Measurements from ENCODE around the gene ATP11B.

Gene ATP11B

DNA sequence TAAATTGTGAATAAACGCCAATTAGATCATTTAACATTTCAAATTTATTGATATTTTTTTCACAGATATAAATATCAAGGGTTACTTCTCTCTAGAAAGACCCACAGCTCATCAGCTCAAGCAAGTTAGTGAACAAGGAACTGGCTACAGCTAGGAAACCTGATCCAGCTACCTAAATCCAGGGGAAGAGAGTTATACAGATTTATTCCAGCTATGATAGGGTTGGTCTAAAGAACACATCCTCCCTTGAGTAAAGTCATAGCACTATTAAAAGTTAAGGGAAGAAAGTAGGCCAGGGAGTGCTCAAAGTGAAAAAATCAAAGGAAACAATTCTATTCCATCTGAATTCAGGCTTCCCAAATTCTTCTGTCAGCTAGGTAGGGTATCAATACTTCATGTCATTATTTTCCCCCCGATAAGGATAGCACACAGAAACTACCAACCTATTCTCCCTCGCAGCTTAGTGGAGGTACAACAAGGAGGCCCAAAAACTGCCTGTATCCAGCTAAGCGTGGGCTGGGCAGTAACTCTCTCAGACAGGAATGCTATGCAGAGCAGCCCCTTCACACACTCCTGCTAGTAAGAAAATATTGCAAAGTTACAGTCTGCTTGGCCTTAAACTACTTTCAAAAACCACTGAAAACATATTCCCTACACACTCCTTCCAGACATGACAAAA lies 143.1 kb downstream of the ATP11B start:
- TF ChIP-seq, protein P1, sequence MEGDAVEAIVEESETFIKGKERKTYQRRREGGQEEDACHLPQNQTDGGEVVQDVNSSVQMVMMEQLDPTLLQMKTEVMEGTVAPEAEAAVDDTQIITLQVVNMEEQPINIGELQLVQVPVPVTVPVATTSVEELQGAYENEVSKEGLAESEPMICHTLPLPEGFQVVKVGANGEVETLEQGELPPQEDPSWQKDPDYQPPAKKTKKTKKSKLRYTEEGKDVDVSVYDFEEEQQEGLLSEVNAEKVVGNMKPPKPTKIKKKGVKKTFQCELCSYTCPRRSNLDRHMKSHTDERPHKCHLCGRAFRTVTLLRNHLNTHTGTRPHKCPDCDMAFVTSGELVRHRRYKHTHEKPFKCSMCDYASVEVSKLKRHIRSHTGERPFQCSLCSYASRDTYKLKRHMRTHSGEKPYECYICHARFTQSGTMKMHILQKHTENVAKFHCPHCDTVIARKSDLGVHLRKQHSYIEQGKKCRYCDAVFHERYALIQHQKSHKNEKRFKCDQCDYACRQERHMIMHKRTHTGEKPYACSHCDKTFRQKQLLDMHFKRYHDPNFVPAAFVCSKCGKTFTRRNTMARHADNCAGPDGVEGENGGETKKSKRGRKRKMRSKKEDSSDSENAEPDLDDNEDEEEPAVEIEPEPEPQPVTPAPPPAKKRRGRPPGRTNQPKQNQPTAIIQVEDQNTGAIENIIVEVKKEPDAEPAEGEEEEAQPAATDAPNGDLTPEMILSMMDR (IDR thresholded peaks at IDR 0.05) = no peak
- DNase-seq = no peak
- Mint-ChIP-seq H3K36me3 (ENCODE audit: low read depth) (peaks cover 18% of the 10 kb centered on the region), H3K27me3 (ENCODE audit: low read depth, poor library complexity) (no peaks in the 10 kb centered on the region), H3K9me3 (peaks cover 16% of the 10 kb centered on the region), H3K4me3 (no peak overlapping the region), H3K27ac (peak overlapping the region; percentile 84), H3K4me1 (peaks cover 20% of the 10 kb centered on the region)

DNA sequence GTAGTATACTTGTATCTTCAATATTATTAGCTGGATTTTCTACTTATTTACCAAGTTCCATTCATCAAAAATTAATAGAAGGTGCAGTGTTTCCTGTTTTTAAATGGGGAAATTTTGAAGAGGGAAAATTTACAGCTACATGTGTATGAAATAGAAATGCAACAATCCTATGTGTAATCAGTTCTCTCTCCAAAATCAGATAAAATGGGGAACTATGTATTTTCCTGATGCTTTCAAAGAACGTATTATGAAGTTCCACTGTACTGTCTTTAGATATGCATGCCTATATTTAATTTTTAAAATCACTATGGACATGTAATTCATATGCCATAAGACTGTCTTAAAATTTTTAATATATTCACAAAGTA lies 143.6 kb downstream of the ATP11B start:
- no peak for DNase-seq
- Mint-ChIP-seq H3K9me3 (peaks cover 16% of the 10 kb centered on the region), H3K27me3 (ENCODE audit: low read depth, poor library complexity) (no peaks in the 10 kb centered on the region), H3K4me1 (peaks cover 20% of the 10 kb centered on the region), H3K36me3 (ENCODE audit: low read depth) (peaks cover 14% of the 10 kb centered on the region), H3K27ac (peak overlapping the region; percentile 84), H3K4me3 (no peak overlapping the region)
- TF ChIP-seq, protein P1 (IDR thresholded peaks at IDR 0.05) = no peak

DNA sequence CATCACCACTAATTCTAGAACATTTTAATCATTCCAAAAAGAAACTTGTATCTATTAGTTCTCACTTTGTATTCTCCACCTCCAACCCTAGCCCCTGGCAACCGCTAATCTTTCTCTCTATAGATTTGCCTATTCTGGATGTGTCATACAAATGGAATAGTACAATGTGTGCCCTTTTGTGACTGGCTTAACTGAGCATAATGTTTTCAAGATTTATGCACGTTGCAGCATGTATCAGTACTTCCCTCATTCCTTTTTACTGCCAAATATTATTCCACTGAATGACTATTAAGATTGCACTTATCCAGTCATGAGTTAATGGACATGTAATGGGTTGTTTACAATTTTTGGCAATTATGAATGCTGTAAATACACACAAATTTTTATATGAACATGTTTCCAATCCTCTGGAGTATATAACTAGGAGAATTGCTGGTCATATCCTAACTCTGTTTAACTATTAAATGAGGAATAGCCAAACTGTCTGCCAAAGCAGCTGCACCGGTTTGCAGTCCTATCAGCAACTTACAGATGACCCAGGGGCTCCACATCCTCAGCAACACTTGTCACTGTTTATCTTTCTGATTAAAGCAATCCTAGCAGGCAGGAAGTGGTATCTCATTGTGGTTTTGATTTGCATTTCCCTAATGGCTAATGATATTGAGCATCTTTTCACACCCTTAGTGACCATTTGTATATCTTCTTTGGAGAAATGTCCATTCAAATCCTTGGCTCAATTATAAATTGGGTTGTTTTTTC lies 144.2 kb downstream of the ATP11B start:
- H3K4me1 Mint-ChIP-seq = peaks cover 20% of the 10 kb centered on the region
- no peak for DNase-seq
- no peak overlapping the region for H3K4me3 Mint-ChIP-seq
- no peaks in the 10 kb centered on the region for H3K27me3 Mint-ChIP-seq (ENCODE audit: low read depth, poor library complexity)
- H3K9me3 Mint-ChIP-seq = peaks cover 10% of the 10 kb centered on the region
- TF ChIP-seq, protein P1 (IDR thresholded peaks at IDR 0.05) = no peak
- no peak overlapping the region for H3K27ac Mint-ChIP-seq
- peaks cover 9% of the 10 kb centered on the region for H3K36me3 Mint-ChIP-seq (ENCODE audit: low read depth)

DNA sequence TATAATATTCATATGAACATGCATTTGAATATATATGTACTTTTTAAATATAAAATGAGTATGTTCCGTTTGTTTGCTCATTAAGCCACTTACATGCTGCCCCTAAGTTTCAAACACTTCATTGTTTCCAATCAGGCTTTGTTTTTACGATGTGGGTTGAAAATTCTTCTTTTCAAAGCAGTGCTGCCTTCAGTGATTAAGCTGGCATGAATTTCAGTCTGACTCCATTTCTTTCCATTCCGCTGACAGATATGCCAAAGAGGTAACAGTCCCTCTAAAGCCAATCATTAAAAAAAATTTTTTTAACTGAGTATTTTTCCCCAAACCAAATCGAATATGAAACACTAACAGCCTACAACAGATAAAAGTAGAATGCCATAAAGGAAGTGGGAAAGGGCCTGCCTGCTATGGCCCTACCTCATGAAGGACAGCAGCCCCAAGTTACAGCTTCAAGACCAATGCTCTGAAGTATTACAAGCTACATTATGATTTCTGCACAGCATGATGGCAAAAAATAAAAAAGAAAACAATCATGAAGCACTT lies 147.0 kb downstream of the ATP11B start:
- Mint-ChIP-seq H3K4me1 (peaks cover 23% of the 10 kb centered on the region), H3K4me3 (no peak overlapping the region), H3K27me3 (ENCODE audit: low read depth, poor library complexity) (peaks cover 2% of the 10 kb centered on the region), H3K9me3 (no peaks in the 10 kb centered on the region), H3K36me3 (ENCODE audit: low read depth) (peaks cover 11% of the 10 kb centered on the region), H3K27ac (peak overlapping the region; percentile 70)
- TF ChIP-seq, protein P1 (IDR thresholded peaks at IDR 0.05) = no peak
- DNase-seq = no peak

DNA sequence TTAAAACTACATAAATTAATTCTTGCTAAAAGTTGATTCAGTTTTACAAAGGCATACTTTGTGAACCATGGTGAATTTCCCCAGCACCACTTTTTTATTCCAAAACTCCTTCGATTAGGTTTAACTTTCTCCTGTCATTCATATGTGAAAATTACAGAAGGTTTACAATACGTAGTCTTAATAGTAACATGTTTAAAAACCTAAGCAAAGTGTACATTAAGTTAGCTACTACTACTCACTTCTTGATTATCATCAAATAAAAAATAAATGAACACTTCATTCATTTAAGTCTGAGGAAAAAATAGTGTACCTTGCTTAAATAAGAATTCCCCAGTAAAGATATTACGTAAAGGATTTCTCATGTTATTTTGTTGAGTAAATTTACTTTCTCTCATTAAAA lies 148.4 kb downstream of the ATP11B start:
- H3K4me1 Mint-ChIP-seq = peaks cover 16% of the 10 kb centered on the region
- no peak overlapping the region for H3K4me3 Mint-ChIP-seq
- H3K27ac Mint-ChIP-seq = no peak overlapping the region
- no peaks in the 10 kb centered on the region for H3K9me3 Mint-ChIP-seq
- DNase-seq = no peak
- peaks cover 25% of the 10 kb centered on the region for H3K36me3 Mint-ChIP-seq (ENCODE audit: low read depth)
- peaks cover 3% of the 10 kb centered on the region for H3K27me3 Mint-ChIP-seq (ENCODE audit: low read depth, poor library complexity)
- TF ChIP-seq, protein P1 (IDR thresholded peaks at IDR 0.05) = no peak
